ENCODE results near the gene RDX. TPM values are rescaled to one million over a fixed set of nuclear protein-coding genes. Genes with fewer than 3 reads are reported as not detected.
"Not testable (repeated sequence)": the region's sequence is repeated elsewhere in the genome, so short reads cannot be mapped to it uniquely, and the experiment has no call there.

The RDX gene
- total RNA-seq, 1 donor from 2014 or later: 27.9 TPM

- peak; percentile 54 for DNase-seq
- Mint-ChIP-seq H3K36me3 (ENCODE audit: low read depth) (peaks cover 3% of the 10 kb centered on the region), H3K4me1 (peaks cover 30% of the 10 kb centered on the region), H3K27me3 (no peaks in the 10 kb centered on the region), H3K27ac (peak overlapping the region; percentile 71), H3K4me3 (peak overlapping the region; percentile 87), H3K9me3 (no peaks in the 10 kb centered on the region)
- TF ChIP-seq CTCF (IDR thresholded peaks at IDR 0.05): no peak
- intact Hi-C loops (cut with micrococcal nuclease): loop anchor here (1.0 to 5.0 kb wide), 8 partner anchors 17 to 1582 kb away; partner anchors contain the start of genes CFAP68, FDX1, FDXACB1 and SIK2
- ChIA-PET CTCF (no interaction called here), POLR2A (interaction anchor here (0.6 to 1.2 kb wide), 2 partner anchors 43 to 1074 kb away, joined by 3 to 10 read pairs; no protein-coding TSS in a partner anchor)
- ATAC-seq (ENCODE audit: low read depth): peak; percentile 46
These were observed 736 bp downstream of the RDX start for GRCh38 chr11:110295531-110296225.

- Mint-ChIP-seq H3K36me3 (ENCODE audit: low read depth) (peaks cover 3% of the 10 kb centered on the region), H3K4me3 (peak overlapping the region; percentile 87), H3K27ac (no peak overlapping the region), H3K4me1 (peaks cover 30% of the 10 kb centered on the region), H3K9me3 (no peaks in the 10 kb centered on the region), H3K27me3 (no peaks in the 10 kb centered on the region)
- intact Hi-C loops (cut with micrococcal nuclease): loop anchor here (2.0 to 5.0 kb wide), 4 partner anchors 16 to 1582 kb away; partner anchors contain the start of genes CFAP68, FDXACB1 and SIK2
- no peak for DNase-seq
- no peak for TF ChIP-seq CTCF (IDR thresholded peaks at IDR 0.05)
- POLR2A ChIA-PET: interaction anchor here (0.6 to 0.7 kb wide), 3 partner anchors 11 to 1121 kb away, joined by 3 to 5 read pairs (median 3); no protein-coding TSS in a partner anchor
- no peak for ATAC-seq (ENCODE audit: low read depth)
- CTCF ChIA-PET: no interaction called here
These were observed 1.3 kb downstream of the RDX start for GRCh38 chr11:110295086-110295485.

GRCh38 chr11:110294509-110294908 is 1.9 kb downstream of the RDX start:
- H3K36me3 Mint-ChIP-seq (ENCODE audit: low read depth): peaks cover 3% of the 10 kb centered on the region
- no peak for TF ChIP-seq CTCF (IDR thresholded peaks at IDR 0.05)
- DNase-seq: no peak
- no peaks in the 10 kb centered on the region for H3K27me3 Mint-ChIP-seq
- no peak for ATAC-seq (ENCODE audit: low read depth)
- H3K4me3 Mint-ChIP-seq: peak overlapping the region; percentile 47
- intact Hi-C loops (cut with micrococcal nuclease): loop anchor here (2.0 kb wide), 1 partner anchor 16 kb away; no protein-coding TSS in a partner anchor
- ChIA-PET CTCF (no interaction called here), POLR2A (interaction anchor here (0.6 to 0.7 kb wide), 3 partner anchors 10 to 1121 kb away, joined by 3 to 5 read pairs (median 3); no protein-coding TSS in a partner anchor)
- no peaks in the 10 kb centered on the region for H3K9me3 Mint-ChIP-seq
- H3K27ac Mint-ChIP-seq: no peak overlapping the region
- H3K4me1 Mint-ChIP-seq: peaks cover 30% of the 10 kb centered on the region

DNA sequence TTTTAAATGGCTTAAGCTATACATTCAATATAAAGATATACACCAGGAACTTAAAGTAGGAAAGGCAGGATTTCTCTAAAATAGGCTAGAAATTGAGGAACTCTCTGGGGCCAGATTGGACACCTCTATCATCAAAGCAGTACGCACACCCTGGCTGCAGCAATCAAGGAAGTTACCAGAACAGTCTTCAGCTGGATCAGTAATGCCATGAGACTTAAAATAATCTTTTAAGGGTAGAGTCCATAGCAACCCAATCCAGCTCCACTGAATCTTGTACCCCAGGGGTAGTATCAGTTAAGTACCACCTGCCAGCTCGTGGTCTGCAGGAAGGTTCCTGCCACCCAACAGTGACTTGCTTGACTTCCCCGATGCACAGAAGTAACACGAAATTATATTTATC is 3.0 kb downstream of the RDX start:
- Mint-ChIP-seq H3K36me3 (ENCODE audit: low read depth) (peaks cover 3% of the 10 kb centered on the region), H3K4me3 (no peak overlapping the region), H3K4me1 (peaks cover 30% of the 10 kb centered on the region), H3K9me3 (no peaks in the 10 kb centered on the region), H3K27me3 (no peaks in the 10 kb centered on the region), H3K27ac (no peak overlapping the region)
- POLR2A ChIA-PET: interaction anchor here (0.7 kb wide), 1 partner anchor 47 kb away, joined by 3 read pairs; no protein-coding TSS in a partner anchor
- intact Hi-C loops (cut with micrococcal nuclease): loop anchor here (1.0 kb wide), 1 partner anchor 10 kb away; no protein-coding TSS in a partner anchor
- no peak for ATAC-seq (ENCODE audit: low read depth)
- CTCF ChIA-PET: no interaction called here
- no peak for DNase-seq
- no peak for TF ChIP-seq CTCF (IDR thresholded peaks at IDR 0.05)

DNA sequence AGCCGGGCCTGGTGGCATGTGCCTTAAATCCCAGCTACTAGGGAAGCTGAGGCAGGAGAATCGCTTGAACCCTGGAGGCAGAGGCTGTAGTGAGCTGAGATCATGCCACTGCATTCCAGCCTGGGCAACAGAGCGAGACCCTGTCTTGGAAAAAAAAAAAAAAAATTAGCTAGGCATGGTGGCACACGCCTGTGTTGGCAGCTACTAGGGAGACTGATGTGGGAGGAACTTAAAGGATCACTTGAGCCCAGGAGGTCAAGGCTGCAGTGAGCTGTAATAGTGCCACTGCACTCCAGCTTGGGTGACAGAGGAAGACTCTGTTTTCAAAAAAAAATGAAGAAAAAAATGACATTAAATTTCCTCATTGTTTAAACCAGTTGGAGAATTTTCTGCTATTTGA is 4.3 kb downstream of the RDX start:
- intact Hi-C loops (cut with micrococcal nuclease); CTCF ChIA-PET: not testable (repeated sequence)

More for the DNA sequence above, 4.3 kb downstream of the RDX start:
- H3K27ac Mint-ChIP-seq; H3K4me3 Mint-ChIP-seq; H3K36me3 Mint-ChIP-seq (ENCODE audit: low read depth); H3K9me3 Mint-ChIP-seq; H3K27me3 Mint-ChIP-seq; ATAC-seq (ENCODE audit: low read depth); DNase-seq: not testable (repeated sequence)
- peaks cover 33% of the 10 kb centered on the region for H3K4me1 Mint-ChIP-seq
- POLR2A ChIA-PET: interaction anchor here (0.7 to 0.8 kb wide), 2 partner anchors 138 to 1056 kb away, joined by 3 read pairs; no protein-coding TSS in a partner anchor

Data from activated B cell treated with CpG ODN at 0.5 μM for 24 hours (primary cell).